Activated CD8-positive, alpha-beta memory T cell treated with anti-CD3 and anti-CD28 coated beads for 36 hours (primary cell): ENCODE results near the gene DOCK1. TPM values are rescaled to one million over a fixed set of nuclear protein-coding genes. Genes with fewer than 3 reads are reported as not detected.

Experiments used
- CTCF ChIA-PET: fragments of 350-600 bp; sonication (Branson Sonifier 250); formaldehyde crosslinking; loops from one replicate; lab custom pipeline; 2021; ENCODE audit warnings: antibody characterized with exemption; lab: Charles Lee
- POLR2A ChIA-PET: fragments of 350-600 bp; sonication (Branson Sonifier 250); formaldehyde crosslinking; loops from one replicate; lab custom pipeline; 2021; ENCODE audit warnings: antibody characterized with exemption; lab: Charles Lee
- total RNA-seq, 2 experiments: library from RNA; stranded (reverse); gene quantifications; one replicate each; pipeline ENCODE4 v1.2.3, GENCODE V29; 2021

DOCK1 gene
- total RNA-seq, 2 experiments from 2014 or later = 0.17 to 0.31 TPM

- CTCF ChIA-PET = no interaction called here
- POLR2A ChIA-PET = no interaction called here
Observed at GRCh38 chr10:127100983-127101615, 195.9 kb downstream of the DOCK1 start.

DNA sequence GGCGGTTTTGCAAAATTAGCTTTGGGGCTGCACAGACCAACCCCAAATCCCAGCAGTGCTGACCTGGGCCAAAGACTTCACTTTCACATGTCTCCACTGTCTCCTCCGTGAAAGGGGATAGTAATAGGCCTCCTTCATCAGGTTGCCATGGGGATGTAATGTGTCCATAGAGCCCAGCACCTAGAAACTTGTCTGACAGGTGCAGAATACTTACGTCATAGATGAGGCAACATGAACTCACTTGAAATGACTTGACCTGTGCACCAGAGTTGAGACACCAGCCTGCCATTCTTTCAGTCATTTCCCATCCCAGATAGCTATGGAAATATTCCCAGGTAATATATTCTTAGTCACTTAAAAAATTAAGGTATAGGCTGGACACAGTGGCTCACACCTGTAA lies 196.9 kb downstream of the DOCK1 start:
- POLR2A ChIA-PET = no interaction called here
- CTCF ChIA-PET = no interaction called here

DNA sequence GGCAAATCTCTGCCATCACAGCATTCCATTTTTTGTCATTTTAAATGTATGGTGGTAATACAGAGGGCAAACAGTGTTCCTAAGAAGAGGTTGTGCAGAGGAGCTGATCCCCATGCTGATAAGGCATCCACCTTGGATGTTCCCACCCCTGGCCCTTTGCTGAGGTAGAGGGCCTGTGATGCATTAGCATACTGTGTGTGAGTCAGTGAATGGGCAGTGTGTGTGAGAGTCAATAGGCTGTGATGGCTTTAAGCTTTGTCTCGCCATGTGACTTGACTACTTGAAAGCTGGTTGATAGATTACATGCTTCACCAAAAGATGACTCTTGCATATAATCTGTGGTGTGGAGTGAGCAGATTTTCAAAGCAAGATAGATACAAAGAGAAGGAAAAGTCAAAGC lies 209.9 kb downstream of the DOCK1 start:
- POLR2A ChIA-PET = no interaction called here
- CTCF ChIA-PET = no interaction called here

- POLR2A ChIA-PET = no interaction called here
- CTCF ChIA-PET = no interaction called here
Observed at GRCh38 chr10:127117125-127117524, 211.9 kb downstream of the DOCK1 start.

GRCh38 chr10:127118034-127118433 lies 212.8 kb downstream of the DOCK1 start:
- ChIA-PET CTCF (no interaction called here), POLR2A (no interaction called here)

GRCh38 chr10:127119936-127120335 lies 214.7 kb downstream of the DOCK1 start:
- CTCF ChIA-PET = no interaction called here
- POLR2A ChIA-PET = no interaction called here

DNA sequence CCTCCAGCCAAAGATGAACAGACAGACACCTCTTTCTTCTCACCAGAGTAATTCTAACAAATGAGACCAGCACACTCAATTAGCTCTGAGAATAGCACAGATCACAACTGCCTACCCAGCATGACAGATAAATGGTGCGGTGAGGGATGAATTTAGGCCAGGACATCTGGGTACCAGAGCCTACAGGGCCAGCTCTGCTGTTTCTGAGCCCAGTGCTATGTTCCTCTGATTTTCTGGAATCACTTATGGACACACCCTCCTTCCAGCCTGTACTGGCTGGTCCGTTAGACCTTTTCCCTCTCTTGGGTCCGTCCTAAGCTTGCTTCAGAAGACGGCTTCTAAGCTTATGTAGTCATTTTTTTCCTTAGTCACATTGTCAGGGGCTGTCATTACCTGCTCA lies 217.6 kb downstream of the DOCK1 start:
- ChIA-PET CTCF (interaction anchor here (0.6 kb wide), 1 partner anchor 368 kb away, joined by 4 read pairs; no protein-coding TSS in a partner anchor), POLR2A (no interaction called here)

DNA sequence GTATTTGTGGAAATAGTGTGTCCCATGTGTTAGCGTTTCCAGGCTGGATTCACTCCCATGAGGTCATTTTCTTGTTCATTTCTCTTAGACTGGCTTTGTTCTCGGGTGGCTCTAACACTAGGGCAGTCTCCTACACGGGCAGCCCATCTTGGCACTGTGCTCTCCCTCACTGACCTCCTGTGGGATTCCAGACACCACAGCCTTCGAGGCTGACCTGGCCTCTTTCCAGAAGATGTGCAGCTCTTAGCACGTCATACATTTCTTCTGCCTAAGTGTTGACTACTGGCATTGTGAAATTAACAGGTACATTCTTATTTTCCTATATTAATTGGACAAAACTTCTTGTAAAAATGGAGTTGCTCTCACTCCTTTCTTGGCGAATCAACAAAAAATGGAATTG lies 218.4 kb downstream of the DOCK1 start:
- POLR2A ChIA-PET = no interaction called here
- CTCF ChIA-PET = no interaction called here

DNA sequence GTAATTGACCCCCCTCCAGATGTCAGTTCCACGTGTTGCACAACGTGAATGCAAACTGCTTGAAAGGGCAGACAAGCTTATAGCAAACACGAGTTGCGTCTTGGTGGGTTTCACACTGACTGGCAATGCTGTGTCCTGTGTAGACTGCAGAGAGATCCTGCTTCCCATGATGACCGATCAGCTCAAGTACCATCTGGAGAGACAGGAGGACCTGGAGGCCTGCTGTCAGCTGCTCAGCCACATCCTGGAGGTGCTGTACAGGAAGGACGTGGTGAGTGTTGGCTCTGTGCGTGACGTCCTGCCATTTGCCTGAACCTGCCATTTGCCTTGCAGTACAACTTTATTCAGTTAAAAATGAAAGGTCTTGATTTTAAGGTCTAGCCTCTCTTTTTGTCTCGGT lies 220.1 kb downstream of the DOCK1 start:
- ChIA-PET POLR2A (no interaction called here), CTCF (interaction anchor here (0.6 kb wide), 1 partner anchor 733 kb away, joined by 4 read pairs; no protein-coding TSS in a partner anchor)

- ChIA-PET CTCF (no interaction called here), POLR2A (no interaction called here)
Observed at GRCh38 chr10:127127822-127128221, 222.6 kb downstream of the DOCK1 start.

- POLR2A ChIA-PET = no interaction called here
- CTCF ChIA-PET = no interaction called here
Observed at GRCh38 chr10:127129104-127129503, 223.9 kb downstream of the DOCK1 start.

DNA sequence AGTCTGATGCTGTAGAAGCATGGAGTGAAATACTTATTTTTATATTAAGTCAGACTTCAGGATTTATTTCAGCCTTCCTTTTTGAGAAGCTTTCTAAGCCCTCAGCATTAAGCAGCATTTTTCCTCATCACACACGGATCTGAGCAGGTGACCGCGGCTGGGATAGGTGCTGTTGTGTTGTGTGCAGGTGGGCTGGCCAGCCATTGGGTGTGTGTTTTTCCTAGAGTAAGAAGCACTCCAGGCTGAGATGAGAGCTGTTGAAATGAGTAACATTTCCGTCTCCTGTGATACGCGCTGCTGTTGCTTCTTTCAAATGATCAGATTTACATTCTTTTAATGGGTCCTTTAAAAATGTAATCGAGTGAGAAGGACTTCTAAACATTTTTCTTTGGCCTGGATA lies 227.2 kb downstream of the DOCK1 start:
- POLR2A ChIA-PET = no interaction called here
- CTCF ChIA-PET = no interaction called here

DNA sequence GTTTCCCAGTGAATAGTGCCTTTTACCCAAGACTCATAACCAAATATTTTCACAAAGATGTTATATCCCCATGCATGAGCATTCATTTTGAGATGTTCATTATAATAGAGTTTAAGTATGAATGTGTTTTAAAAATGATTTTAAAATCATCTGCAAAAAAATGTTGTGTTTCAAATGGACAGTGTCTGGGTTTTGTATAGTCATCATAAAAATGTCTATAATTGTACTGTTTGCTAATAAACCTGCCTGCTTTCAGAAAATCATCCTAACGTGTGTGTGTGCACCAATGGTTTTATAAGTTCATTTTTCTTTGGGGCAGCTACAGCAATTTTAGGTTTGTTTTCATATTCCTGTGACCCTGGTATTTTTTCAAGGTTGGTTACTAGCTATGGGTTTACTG lies 228.0 kb downstream of the DOCK1 start:
- CTCF ChIA-PET = no interaction called here
- POLR2A ChIA-PET = no interaction called here

- ChIA-PET POLR2A (no interaction called here), CTCF (no interaction called here)
Observed at GRCh38 chr10:127133672-127134500, 228.7 kb downstream of the DOCK1 start.

DNA sequence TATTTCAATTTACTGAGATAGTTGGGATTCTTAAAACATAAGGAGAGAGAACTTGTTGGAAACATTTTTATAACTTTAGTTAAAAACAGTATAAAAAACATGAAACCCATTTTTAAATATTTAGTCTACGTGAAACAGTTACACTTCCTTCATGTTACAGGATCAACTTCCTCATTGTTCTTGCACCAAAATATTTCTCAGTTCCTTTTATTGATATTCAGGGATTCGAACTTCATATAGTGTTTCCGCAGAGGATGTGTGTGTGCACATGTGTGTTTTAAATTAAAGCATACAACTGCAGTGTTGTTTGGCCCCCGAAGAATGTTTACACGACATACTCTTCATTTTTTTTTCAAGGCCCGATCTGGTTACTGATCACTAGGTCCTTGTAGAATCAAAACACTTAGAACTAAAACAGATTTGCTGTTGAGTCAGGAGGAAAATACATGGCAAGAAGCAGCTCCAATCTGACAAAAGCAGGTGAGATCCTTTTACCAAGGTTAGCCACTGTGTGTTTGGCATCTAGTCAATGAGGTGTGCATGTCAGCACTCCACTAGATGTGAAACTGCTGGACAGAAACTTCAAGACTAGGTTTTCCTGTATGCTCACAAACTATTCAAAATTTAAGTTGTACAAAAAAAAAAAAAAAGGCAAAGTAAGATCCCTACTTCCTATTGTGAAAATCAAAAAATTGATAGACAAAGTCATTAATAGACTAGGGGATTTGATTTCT lies 230.8 kb downstream of the DOCK1 start:
- ChIA-PET POLR2A (no interaction called here), CTCF (interaction anchor here (0.7 kb wide), 1 partner anchor 71 kb away, joined by 3 read pairs; no protein-coding TSS in a partner anchor)

- CTCF ChIA-PET = no interaction called here
- POLR2A ChIA-PET = no interaction called here
Observed at GRCh38 chr10:127137391-127137790, 232.2 kb downstream of the DOCK1 start.

- POLR2A ChIA-PET = no interaction called here
- CTCF ChIA-PET = no interaction called here
Observed at GRCh38 chr10:127142136-127142535, 236.9 kb downstream of the DOCK1 start.

DNA sequence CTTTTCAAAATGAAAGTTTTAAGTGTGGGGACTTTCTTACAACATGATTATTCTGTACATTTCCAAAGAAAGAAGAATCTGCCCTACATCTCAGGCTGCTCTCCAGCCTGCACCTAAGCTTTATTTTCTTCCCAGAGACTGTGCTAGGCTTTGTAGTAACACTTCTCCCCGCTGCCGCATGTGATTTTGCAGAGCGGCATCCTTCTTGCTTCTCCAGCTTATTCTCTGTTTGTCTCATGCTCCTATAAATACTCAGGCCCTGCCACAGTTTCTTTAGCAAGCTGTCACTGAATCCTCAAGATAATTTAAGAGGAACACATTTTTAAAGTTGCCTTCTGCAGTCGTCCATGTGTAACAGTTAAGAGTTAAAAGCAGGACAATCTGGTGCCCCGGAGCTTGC lies 237.6 kb downstream of the DOCK1 start:
- POLR2A ChIA-PET = no interaction called here
- CTCF ChIA-PET = no interaction called here

- POLR2A ChIA-PET = no interaction called here
- CTCF ChIA-PET = no interaction called here
Observed at GRCh38 chr10:127145173-127145572, 239.9 kb downstream of the DOCK1 start.

- POLR2A ChIA-PET = no interaction called here
- CTCF ChIA-PET = no interaction called here
Observed at GRCh38 chr10:127146661-127147060, 241.4 kb downstream of the DOCK1 start.
